H1 (cell line): ENCODE data around the gene TSPAN9. TPM values are rescaled to one million over a fixed set of nuclear protein-coding genes. Genes with fewer than 3 reads are reported as not detected.

Experiments
- CTCF ChIA-PET: fragments of 300-600 bp; sonication (Branson Sonifier 250); formaldehyde crosslinking; loops from one replicate; lab custom pipeline; 2021; ENCODE audit not compliant: partially characterized antibody; lab: Charles Lee
- POLR2A ChIA-PET: fragments of 300-600 bp; sonication (Branson Sonifier 250); formaldehyde crosslinking; loops from one replicate; lab custom pipeline; 2021; ENCODE audit warnings: inconsistent platforms; ENCODE audit not compliant: partially characterized antibody; lab: Charles Lee
- DNase-seq, 2 experiments: peaks; one replicate each; pipeline versions ENCODE4 v3.0.0 to v3.0.0-alpha.2; 2010 to 2022; ENCODE audit warnings: low spot score in 2 of 2, low read depth in 1 of 2, mixed read lengths in 1 of 2
- FAIRE-seq: peaks from 2 replicates; lab custom pipeline; 2011; peaks lifted over from hg19 to GRCh38; lab: Jason Lieb, UNC
- H2AFZ ChIP-seq: 2 replicates; pipeline ENCODE4 v1.8.1; 2012; ENCODE audit warnings: low read length, inconsistent platforms
- H2AK5ac ChIP-seq: 2 replicates; pipeline ENCODE4 v1.6.1; 2013; ENCODE audit warnings: low read depth, low read length
- H2BK120ac ChIP-seq: replicated peaks from 2 replicates; pipeline ENCODE3; 2013; ENCODE audit warnings: low read depth, low read length, inconsistent platforms
- H2BK12ac ChIP-seq: 2 replicates; pipeline ENCODE4 v1.6.1; 2013; ENCODE audit warnings: low read depth, low read length
- H2BK15ac ChIP-seq: 2 replicates; pipeline ENCODE4 v1.6.1; 2013; ENCODE audit warnings: low read length
- H2BK20ac ChIP-seq: 2 replicates; pipeline ENCODE4 v1.6.1; 2013; ENCODE audit warnings: low read length
- H2BK5ac ChIP-seq: 2 replicates; pipeline ENCODE4 v1.6.1; 2013; ENCODE audit warnings: low read depth, low read length
- H3K14ac ChIP-seq: 2 replicates; pipeline ENCODE4 v1.6.1; 2013; ENCODE audit warnings: inconsistent platforms; ENCODE audit not compliant: insufficient read length
- H3K18ac ChIP-seq: 2 replicates; pipeline ENCODE4 v1.6.1; 2013; ENCODE audit warnings: low read length; ENCODE audit errors: extremely low read depth
- H3K23ac ChIP-seq: 2 replicates; pipeline ENCODE4 v1.6.1; 2013; ENCODE audit warnings: inconsistent platforms; ENCODE audit not compliant: insufficient read length
- H3K23me2 ChIP-seq: 2 replicates; pipeline ENCODE4 v1.6.1; 2013; ENCODE audit warnings: low read depth, low read length
- H3K27ac ChIP-seq: 2 replicates; pipeline ENCODE4 v1.6.1; 2011; ENCODE audit warnings: low read depth, low read length, inconsistent platforms
- H3K27me3 ChIP-seq, 4 experiments: replicated peaks in 1 of 4; 1 replicate in 1 of 4; 2 replicates in 3 of 4; pipeline versions ENCODE4 v1.6.1 to v1.8.1; 2011 to 2013; ENCODE audit warnings: low read length in 3 of 4, mild to moderate bottlenecking in 3 of 4, inconsistent platforms in 2 of 4, mixed read lengths in 2 of 4, moderate library complexity in 1 of 4; ENCODE audit not compliant: control insufficient read depth in 3 of 4, insufficient read depth in 3 of 4; ENCODE audit errors: extremely low read depth in 1 of 4
- H3K36me3 ChIP-seq, 4 experiments: 2 replicates each; pipeline versions ENCODE4 v1.6.1 to v1.8.1; 2011 to 2013; ENCODE audit warnings: mild to moderate bottlenecking in 4 of 4, low read length in 3 of 4, moderate library complexity in 2 of 4, control low read depth in 1 of 4, inconsistent platforms in 1 of 4; ENCODE audit not compliant: insufficient read depth in 4 of 4, control insufficient read depth in 2 of 4
- H3K4ac ChIP-seq: replicated peaks from 2 replicates; pipeline ENCODE3; 2013; ENCODE audit warnings: low read length, low read depth, mixed read lengths, inconsistent platforms; ENCODE audit not compliant: insufficient read length
- H3K4me1 ChIP-seq, 4 experiments: replicated peaks in 1 of 4; 1 replicate in 1 of 4; 2 replicates in 3 of 4; pipeline versions ENCODE4 v1.6.1 to v1.8.1; 2011 to 2013; ENCODE audit warnings: low read length in 3 of 4, inconsistent platforms in 2 of 4, mixed read lengths in 1 of 4; ENCODE audit not compliant: insufficient read depth in 4 of 4, control insufficient read depth in 3 of 4
- H3K4me2 ChIP-seq, 2 experiments: 2 replicates each; pipeline versions ENCODE4 v1.6.1 to v1.8.1; 2011 to 2013; ENCODE audit warnings: low read depth in 2 of 2, low read length in 2 of 2, control low read depth in 1 of 2, inconsistent platforms in 1 of 2, mild to moderate bottlenecking in 1 of 2; ENCODE audit not compliant: insufficient read depth in 1 of 2
- H3K4me3 ChIP-seq, 4 experiments: fragments of 200-600, 300-600 bp in 1 of 4; sonication (generic), shearing (Covaris generic), sonication (Bioruptor Twin) in 1 of 4; 2 replicates each; pipeline versions ENCODE4 v1.5.1 to v1.8.1; 2011 to 2016; ENCODE audit warnings: low read length in 4 of 4, low read depth in 3 of 4, control low read depth in 2 of 4, inconsistent platforms in 2 of 4, mild to moderate bottlenecking in 2 of 4, mixed read lengths in 1 of 4, moderate library complexity in 1 of 4; ENCODE audit not compliant: insufficient read depth in 2 of 4; ENCODE audit errors: extremely low read depth in 1 of 4
- H3K56ac ChIP-seq: replicated peaks from 2 replicates; pipeline ENCODE3; 2013; ENCODE audit warnings: low read depth, mild to moderate bottlenecking, mixed read lengths, low read length, inconsistent platforms; ENCODE audit not compliant: insufficient read length
- H3K79me1 ChIP-seq: 2 replicates; pipeline ENCODE4 v1.6.1; 2013; ENCODE audit warnings: low read depth, low read length, control low read depth
- H3K79me2 ChIP-seq, 2 experiments: 2 replicates each; pipeline versions ENCODE4 v1.6.1 to v1.8.1; 2012 to 2013; ENCODE audit warnings: low read length in 2 of 2, mild to moderate bottlenecking in 2 of 2, inconsistent platforms in 1 of 2; ENCODE audit not compliant: insufficient read depth in 2 of 2, control insufficient read depth in 1 of 2
- H3K9ac ChIP-seq, 4 experiments: replicated peaks in 1 of 4; 1 replicate in 1 of 4; 2 replicates in 3 of 4; pipeline versions ENCODE4 v1.6.1 to v1.8.1; 2011 to 2013; ENCODE audit warnings: low read depth in 3 of 4, low read length in 3 of 4, control low read depth in 2 of 4, mild to moderate bottlenecking in 2 of 4, moderate library complexity in 2 of 4, inconsistent platforms in 1 of 4; ENCODE audit errors: extremely low read depth in 1 of 4
- H3K9me3 ChIP-seq, 2 experiments: 2 replicates each; pipeline versions ENCODE4 v1.6.1 to v1.8.1; 2012 to 2013; ENCODE audit warnings: mild to moderate bottlenecking in 2 of 2, moderate library complexity in 2 of 2, control low read depth in 1 of 2, inconsistent platforms in 1 of 2, low read depth in 1 of 2, low read length in 1 of 2, mixed read lengths in 1 of 2; ENCODE audit not compliant: insufficient read depth in 2 of 2
- H4K20me1 ChIP-seq, 2 experiments: replicated peaks in 1 of 2; 2 replicates each; pipeline versions ENCODE3 to v1.8.1; 2011 to 2013; ENCODE audit warnings: inconsistent platforms in 2 of 2, low read length in 2 of 2, mild to moderate bottlenecking in 1 of 2; ENCODE audit not compliant: insufficient read depth in 2 of 2, control insufficient read depth in 1 of 2
- H4K5ac ChIP-seq: 2 replicates; pipeline ENCODE4 v1.6.1; 2013; ENCODE audit warnings: low read length, low read depth, mixed read lengths, inconsistent platforms; ENCODE audit not compliant: insufficient read length
- H4K8ac ChIP-seq: 2 replicates; pipeline ENCODE4 v1.8.0; 2013; ENCODE audit warnings: mild to moderate bottlenecking, moderate library complexity, low read length, inconsistent platforms; ENCODE audit not compliant: insufficient read depth; ENCODE audit errors: extremely low read depth
- H4K91ac ChIP-seq: replicated peaks from 2 replicates; pipeline ENCODE3; 2013; ENCODE audit warnings: low read length, mixed read lengths, inconsistent platforms; ENCODE audit not compliant: insufficient read length
- FOSL1 ChIP-seq: IDR thresholded peaks from 2 replicates; pipeline ENCODE4 v1.6.1; 2011; ENCODE audit warnings: mild to moderate bottlenecking, low read depth, low read length, moderate library complexity; ENCODE audit not compliant: insufficient read depth
- KDM4A ChIP-seq: IDR thresholded peaks from one replicate; pipeline ENCODE4 v1.7.1; 2012; ENCODE audit warnings: low read depth, mild to moderate bottlenecking, moderate library complexity, low read length, inconsistent platforms; ENCODE audit not compliant: severe bottlenecking
- NANOG ChIP-seq: IDR thresholded peaks from 2 replicates; pipeline ENCODE4 v1.6.1; 2011; ENCODE audit warnings: low read length, low read depth, mild to moderate bottlenecking, inconsistent platforms; ENCODE audit not compliant: insufficient read depth, poor library complexity, severe bottlenecking
- NRF1 ChIP-seq: IDR thresholded peaks from 2 replicates; pipeline ENCODE4 v1.6.1; 2011; ENCODE audit warnings: mild to moderate bottlenecking, low read depth, low read length, improper control_type of control experiment
- RFX5 ChIP-seq: IDR thresholded peaks from 2 replicates; pipeline ENCODE4 v1.6.1; 2011; ENCODE audit warnings: low read depth, low read length, improper control_type of control experiment, borderline replicate concordance
- SUZ12 ChIP-seq: fragments of 200-600 bp; sonication (generic); IDR thresholded peaks from 2 replicates; pipeline ENCODE4 v1.6.1; 2012; ENCODE audit warnings: mild to moderate bottlenecking, inconsistent platforms, low read length, moderate library complexity, mixed read lengths
- TCF12 ChIP-seq: IDR thresholded peaks from 2 replicates; pipeline ENCODE4 v1.6.1; 2011; ENCODE audit warnings: low read depth, mild to moderate bottlenecking, low read length
- USF2 ChIP-seq: IDR thresholded peaks from 2 replicates; pipeline ENCODE4 v1.6.1; 2011; ENCODE audit warnings: low read length, improper control_type of control experiment
- ZNF274 ChIP-seq: IDR thresholded peaks from 2 replicates; pipeline ENCODE4 v1.7.0; 2012; ENCODE audit warnings: low read length, borderline replicate concordance; ENCODE audit errors: extremely low read depth
- WGBS, 2 experiments: shearing (Covaris generic) in 1 of 2; methylation state at CpG; one replicate each; pipeline versions ENCODE4 v1.1.6 to v1.1.7; 2013 to 2015; ENCODE audit warnings: low lambda C conversion rate in 2 of 2, mixed read lengths in 2 of 2, inconsistent platforms in 1 of 2, low coverage in 1 of 2, missing lambda C conversion rate in 1 of 2; ENCODE audit not compliant: insufficient replicate concordance in 2 of 2, insufficient coverage in 1 of 2, insufficient read length in 1 of 2; ENCODE audit errors: extremely low coverage in 1 of 2, missing lambda C conversion rate in 1 of 2; 5-methylcytosine and 5-hydroxymethylcytosine counted together
- polyA plus RNA-seq, 7 experiments: library from polyadenylated mRNA; depleted of rRNA in 3 of 7; stranded (reverse) in 5 of 7; unstranded in 2 of 7; fragments of >200 nt in 5 of 7; fragments of 200-250 nt in 2 of 7; gene quantifications; 1 replicate in 5 of 7; 2 replicates in 1 of 7; 4 replicates in 1 of 7; pipeline versions ENCODE4 v1.2.1 to v1.2.3, GENCODE V29; 2011 to 2013; ENCODE audit warnings: missing spikeins in 2 of 7, mixed read lengths in 2 of 7
- total RNA-seq: library from RNA; stranded (reverse); fragmentation: NEBNext Ultra II Directional; extraction: Animal tissue kit (Norgen Biotek cat#: 25700); gene quantifications from 2 replicates; pipeline ENCODE4 v1.2.1, GENCODE V29; 2021

The TSPAN9 gene
- total and polyA plus RNA-seq, 2 of the 8 experiments (the other 6 are each of a cell fraction or from before 2014, with no cell fraction given), result 11.5 to 29.1 TPM

GRCh38 chr12:3216726-3217682, 139.8 kb downstream of the TSPAN9 start:
- no peak for DNase-seq
- Histone ChIP-seq H3K14ac (no peak overlapping the region), H3K4me3 (no peak overlapping the region), H3K56ac (no peak overlapping the region), H3K23ac (no peak overlapping the region), H4K91ac (no peak overlapping the region), H2BK15ac (no peak overlapping the region), H4K5ac (no peak overlapping the region), H3K9ac (no peak overlapping the region), H2BK5ac (no peak overlapping the region), H2AFZ (no peak overlapping the region), H3K27ac (no peak overlapping the region), H4K8ac (no peak overlapping the region), H2BK120ac (no peak overlapping the region), H2AK5ac (no peak overlapping the region), H4K20me1 (no peaks in the 10 kb centered on the region), H3K4me2 (no peak overlapping the region), H2BK12ac (no peak overlapping the region), H3K23me2 (no peaks in the 10 kb centered on the region), H3K4ac (no peak overlapping the region), H3K79me2 (no peaks in the 10 kb centered on the region), H2BK20ac (no peak overlapping the region), H3K18ac (no peak overlapping the region), H3K27me3 (no peaks in the 10 kb centered on the region), H3K4me1 (peaks cover 3 to 22% (median 12%) of the 10 kb centered on the region in 4 experiments), H3K9me3 (no peaks in the 10 kb centered on the region), H3K36me3 (no peaks in the 10 kb centered on the region), H3K79me1 (no peaks in the 10 kb centered on the region)
- POLR2A ChIA-PET, result interaction anchor here (0.7 to 1.1 kb wide), 2 partner anchors 11 to 20 kb away, joined by 3 to 4 read pairs; no protein-coding TSS in a partner anchor
- CTCF ChIA-PET, result interaction anchor here (0.7 to 24.7 kb wide), 9 partner anchors 11 to 143 kb away, joined by 3 to 448 read pairs (median 6); no protein-coding TSS in a partner anchor
- no peak for FAIRE-seq
- 89% methylated on average over 12 of the region's 12 CpGs; no CpG with 5 or more reads in 1 of the 2 experiments for WGBS, 2 experiments
- no peak for TF ChIP-seq RFX5
- no peak for TF ChIP-seq NANOG
- no peak for TF ChIP-seq USF2
- TF ChIP-seq KDM4A, result no peak
- TF ChIP-seq FOSL1, result no peak
- no peak for TF ChIP-seq NRF1
- TF ChIP-seq SUZ12, result no peak
- no peak for TF ChIP-seq ZNF274
- no peak for TF ChIP-seq TCF12
